HG03135 (cell line): ENCODE measurements around the gene NIPBL.
"Not testable (repeated sequence)": the region's sequence is repeated elsewhere in the genome, so short reads cannot be mapped to it uniquely, and the experiment has no call there.

ENCODE experiments used
- ATAC-seq: cut with Tn5 transposase; IDR thresholded peaks from one replicate; pipeline ENCODE4 v1.9.1; 2021; ENCODE audit warnings: mild to moderate bottlenecking, moderate library complexity; ENCODE audit not compliant: unreplicated experiment

Gene NIPBL

GRCh38 chr5:37082977-37083376 lies 206.4 kb downstream of the NIPBL start:
- not testable (repeated sequence) for ATAC-seq

DNA sequence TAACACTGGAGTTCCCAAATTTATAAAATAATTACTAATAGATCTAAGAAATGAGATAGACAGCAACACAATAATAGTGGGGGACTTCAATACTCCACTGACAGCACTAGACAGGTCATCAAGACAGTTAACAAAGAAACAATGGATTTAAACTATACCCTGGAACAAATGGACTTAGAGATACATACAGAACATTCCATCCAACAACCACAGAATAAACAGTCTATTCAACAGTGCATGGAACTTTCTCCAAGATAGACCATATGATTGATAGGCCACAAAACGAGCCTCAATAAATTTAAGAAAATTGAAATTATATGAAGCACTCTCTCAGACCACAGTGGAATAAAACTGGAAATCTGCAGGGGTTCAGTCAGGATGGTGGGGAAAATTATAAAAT lies 209.5 kb downstream of the NIPBL start:
- not testable (repeated sequence) for ATAC-seq

GRCh38 chr5:37086466-37087173 lies 210.1 kb downstream of the NIPBL start:
- ATAC-seq = no peak

GRCh38 chr5:37088009-37088408 lies 211.4 kb downstream of the NIPBL start:
- no peak for ATAC-seq

GRCh38 chr5:37090123-37090726 lies 213.7 kb downstream of the NIPBL start:
- no peak for ATAC-seq

- no peak for ATAC-seq
Observed at GRCh38 chr5:37090781-37091180, 214.2 kb downstream of the NIPBL start.

GRCh38 chr5:37093795-37094194 lies 217.2 kb downstream of the NIPBL start:
- ATAC-seq = not testable (repeated sequence)

GRCh38 chr5:37099267-37099666 lies 222.7 kb downstream of the NIPBL start:
- not testable (repeated sequence) for ATAC-seq

DNA sequence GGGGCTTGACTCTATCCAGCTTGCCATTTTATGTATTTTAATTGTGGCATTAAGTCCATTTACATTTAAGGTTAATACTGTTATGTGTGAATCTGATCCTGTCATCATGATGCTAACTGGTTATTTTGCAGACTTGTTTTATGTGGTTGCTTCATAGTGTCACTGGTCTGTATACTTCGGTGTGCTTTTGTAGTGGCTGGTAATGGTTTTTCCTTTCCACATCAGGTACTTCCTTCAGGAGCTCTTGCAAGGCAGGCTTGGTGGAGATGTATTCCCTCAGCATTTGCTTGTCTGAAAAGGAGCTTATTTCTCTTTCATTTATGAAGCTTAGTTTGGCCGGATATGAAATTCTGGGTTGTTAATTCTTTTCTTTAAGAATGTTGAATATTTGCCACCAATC lies 226.7 kb downstream of the NIPBL start:
- ATAC-seq = no peak

DNA sequence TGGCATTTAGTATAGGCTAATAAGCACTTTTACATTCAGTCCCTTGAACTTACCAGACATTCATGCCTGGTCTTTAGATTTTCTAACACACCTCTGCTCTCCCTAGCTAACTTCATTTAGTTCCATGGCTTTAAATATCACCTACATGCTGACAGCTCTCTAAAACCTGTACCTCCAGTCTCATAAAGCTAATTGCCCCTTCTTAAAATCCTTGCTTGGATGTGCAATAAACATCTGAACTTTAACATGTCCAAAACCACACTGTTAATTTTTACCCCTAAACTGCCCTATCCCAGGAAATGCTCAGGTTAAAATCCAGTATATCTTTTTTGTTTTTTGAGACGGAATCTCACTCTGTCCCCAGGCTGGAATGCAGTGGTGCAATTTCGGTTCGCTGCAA lies 232.8 kb downstream of the NIPBL start:
- no peak for ATAC-seq

DNA sequence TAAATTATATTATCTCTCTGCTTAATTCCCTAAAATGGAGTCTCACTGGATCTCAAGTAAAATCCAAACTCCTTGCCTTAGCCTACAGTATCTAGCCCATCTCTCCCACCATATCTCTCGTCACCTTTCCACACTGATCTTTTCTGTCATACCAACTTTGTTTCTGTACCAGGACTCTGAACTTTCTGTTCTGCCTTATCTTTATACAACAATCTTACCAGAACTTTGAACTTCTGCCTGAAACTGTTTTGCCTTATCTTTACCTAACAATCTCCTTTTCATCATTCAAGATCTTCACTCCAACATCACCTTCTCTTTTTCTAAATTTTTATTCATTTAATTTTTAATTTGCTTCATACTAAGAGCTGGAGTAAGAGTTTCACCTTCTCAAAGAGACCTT lies 233.6 kb downstream of the NIPBL start:
- no peak for ATAC-seq

DNA sequence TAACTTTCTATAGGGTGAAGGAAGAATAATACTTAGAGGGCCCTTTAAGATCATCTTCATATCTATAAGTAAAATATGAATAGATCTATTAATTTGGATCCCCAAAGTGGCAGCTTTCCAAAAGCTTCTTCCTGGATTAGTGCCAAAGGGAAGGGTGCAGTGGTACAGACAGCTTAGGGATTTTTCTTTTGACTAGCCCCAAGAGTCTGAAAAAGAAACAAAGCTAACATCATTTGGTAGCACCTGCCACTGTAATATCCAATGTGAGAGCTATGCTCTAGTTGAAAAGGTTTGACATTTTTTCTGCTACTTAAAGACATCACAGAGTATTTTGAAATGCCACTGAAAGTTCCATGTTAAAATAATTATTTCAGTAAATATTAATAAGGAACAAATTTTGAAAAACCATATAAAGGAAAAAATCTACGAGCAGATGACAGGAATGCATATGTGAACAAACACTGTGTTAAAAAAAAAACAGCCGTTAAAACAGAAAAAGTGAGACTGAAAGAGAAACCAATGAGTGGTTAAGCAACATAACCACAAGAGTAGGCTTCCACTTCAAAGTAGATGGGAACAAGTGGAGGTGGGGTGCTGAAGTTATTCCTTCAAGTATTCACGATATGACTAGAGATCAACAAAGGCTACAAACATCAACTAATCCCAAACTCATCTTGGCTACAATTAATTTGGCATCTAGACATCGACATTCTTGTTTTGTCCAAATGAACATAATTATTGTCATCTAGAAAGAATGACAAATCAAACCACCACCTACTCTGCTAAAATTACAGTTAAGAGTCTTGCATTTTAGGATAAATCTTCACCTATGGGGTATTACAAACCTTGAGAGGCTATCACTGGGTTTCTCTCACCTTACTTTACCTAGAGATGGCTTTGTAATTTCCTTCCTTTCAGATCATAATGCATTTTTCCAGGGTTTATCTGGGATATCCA lies 235.1 kb downstream of the NIPBL start:
- peak; percentile 86 for ATAC-seq

GRCh38 chr5:37112383-37112991 lies 235.9 kb downstream of the NIPBL start:
- no peak for ATAC-seq
